Uterus (tissue), 2 donors: ENCODE measurements around the gene CALML5.

ENCODE experiments used
- POLR2A ChIP-seq, 2 donors: fragments of 450-650 bp; IDR thresholded peaks; one replicate each; pipeline ENCODE4 v1.6.1; 2016; ENCODE audit warnings: antibody characterized with exemption in 2 of 2, mild to moderate bottlenecking in 1 of 2, moderate library complexity in 1 of 2
- TF ChIP-seq, protein P1 (sequence below), 4 experiments: fragments of 200-600 bp in 2 of 4; fragments of 450-650 bp in 2 of 4; sonication (generic) in 2 of 4; IDR thresholded peaks; one replicate each; pipeline ENCODE4 v1.5.1; 2016 to 2019; ENCODE audit warnings: antibody characterized with exemption in 4 of 4, mild to moderate bottlenecking in 2 of 4, moderate library complexity in 1 of 4

DNA sequence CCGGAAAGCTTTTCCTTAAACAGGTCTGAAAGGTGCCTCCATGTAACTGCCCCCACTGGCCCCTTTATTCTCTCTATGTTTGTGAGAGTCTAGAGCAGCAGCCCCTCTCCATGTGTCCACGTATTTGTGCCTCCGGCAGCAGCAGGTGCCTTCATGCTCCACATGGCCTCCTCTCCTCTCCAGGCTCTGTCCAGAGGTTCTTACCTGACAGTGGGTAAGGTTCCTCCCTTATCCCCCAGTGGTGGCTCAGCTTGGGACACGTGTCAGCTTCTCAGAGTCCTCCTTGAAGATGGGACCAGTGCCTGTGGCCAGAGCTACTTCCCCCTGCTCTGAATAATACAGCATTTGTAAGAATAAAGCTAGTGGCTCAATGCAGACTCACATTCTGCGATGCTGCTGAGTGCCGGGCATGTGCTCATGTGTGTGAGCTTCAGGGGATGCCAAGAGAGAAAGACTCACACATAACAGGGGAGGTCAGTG, 33.3 kb upstream of the CALML5 start:
- TF ChIP-seq, protein P1, sequence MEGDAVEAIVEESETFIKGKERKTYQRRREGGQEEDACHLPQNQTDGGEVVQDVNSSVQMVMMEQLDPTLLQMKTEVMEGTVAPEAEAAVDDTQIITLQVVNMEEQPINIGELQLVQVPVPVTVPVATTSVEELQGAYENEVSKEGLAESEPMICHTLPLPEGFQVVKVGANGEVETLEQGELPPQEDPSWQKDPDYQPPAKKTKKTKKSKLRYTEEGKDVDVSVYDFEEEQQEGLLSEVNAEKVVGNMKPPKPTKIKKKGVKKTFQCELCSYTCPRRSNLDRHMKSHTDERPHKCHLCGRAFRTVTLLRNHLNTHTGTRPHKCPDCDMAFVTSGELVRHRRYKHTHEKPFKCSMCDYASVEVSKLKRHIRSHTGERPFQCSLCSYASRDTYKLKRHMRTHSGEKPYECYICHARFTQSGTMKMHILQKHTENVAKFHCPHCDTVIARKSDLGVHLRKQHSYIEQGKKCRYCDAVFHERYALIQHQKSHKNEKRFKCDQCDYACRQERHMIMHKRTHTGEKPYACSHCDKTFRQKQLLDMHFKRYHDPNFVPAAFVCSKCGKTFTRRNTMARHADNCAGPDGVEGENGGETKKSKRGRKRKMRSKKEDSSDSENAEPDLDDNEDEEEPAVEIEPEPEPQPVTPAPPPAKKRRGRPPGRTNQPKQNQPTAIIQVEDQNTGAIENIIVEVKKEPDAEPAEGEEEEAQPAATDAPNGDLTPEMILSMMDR (IDR thresholded peaks at IDR 0.05): no peak
- no peak for TF ChIP-seq POLR2A (IDR thresholded peaks at IDR 0.05)
